Measurements from ENCODE around the gene OSBPL1A. TPM values are rescaled to one million over a fixed set of nuclear protein-coding genes. Genes with fewer than 3 reads are reported as not detected.

The OSBPL1A gene
- total RNA-seq, 2 donors from 2014 or later = 20.7 to 33.0 TPM

DNA sequence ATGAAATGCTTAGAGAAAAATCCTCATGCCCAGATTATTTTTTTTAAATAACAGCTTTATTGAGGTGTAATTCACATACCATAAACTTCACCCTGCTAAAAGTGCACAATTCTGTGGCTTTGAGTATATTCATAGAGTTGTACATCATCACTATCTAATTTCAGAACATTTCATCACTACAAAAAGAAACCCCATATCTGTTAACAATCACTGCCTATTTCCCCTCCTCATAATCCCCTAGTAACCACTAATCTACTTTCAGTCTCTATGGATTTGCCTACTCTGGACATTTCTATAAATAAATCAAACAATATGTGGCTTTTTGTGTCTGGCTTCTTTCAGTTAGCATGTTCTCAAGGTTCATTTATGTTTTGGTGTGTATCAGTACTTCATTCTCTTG is 51.4 kb downstream of the OSBPL1A start:
- no peak overlapping the region for H3K4me3 ChIP-seq
- no peak overlapping the region for H3K9ac ChIP-seq (ENCODE audit: low read depth in 2 of 2, low read length in 2 of 2)
- H3K27me3 ChIP-seq = no peaks in the 10 kb centered on the region
- H3K36me3 ChIP-seq = no peaks in the 10 kb centered on the region
- TF ChIP-seq, protein P1, sequence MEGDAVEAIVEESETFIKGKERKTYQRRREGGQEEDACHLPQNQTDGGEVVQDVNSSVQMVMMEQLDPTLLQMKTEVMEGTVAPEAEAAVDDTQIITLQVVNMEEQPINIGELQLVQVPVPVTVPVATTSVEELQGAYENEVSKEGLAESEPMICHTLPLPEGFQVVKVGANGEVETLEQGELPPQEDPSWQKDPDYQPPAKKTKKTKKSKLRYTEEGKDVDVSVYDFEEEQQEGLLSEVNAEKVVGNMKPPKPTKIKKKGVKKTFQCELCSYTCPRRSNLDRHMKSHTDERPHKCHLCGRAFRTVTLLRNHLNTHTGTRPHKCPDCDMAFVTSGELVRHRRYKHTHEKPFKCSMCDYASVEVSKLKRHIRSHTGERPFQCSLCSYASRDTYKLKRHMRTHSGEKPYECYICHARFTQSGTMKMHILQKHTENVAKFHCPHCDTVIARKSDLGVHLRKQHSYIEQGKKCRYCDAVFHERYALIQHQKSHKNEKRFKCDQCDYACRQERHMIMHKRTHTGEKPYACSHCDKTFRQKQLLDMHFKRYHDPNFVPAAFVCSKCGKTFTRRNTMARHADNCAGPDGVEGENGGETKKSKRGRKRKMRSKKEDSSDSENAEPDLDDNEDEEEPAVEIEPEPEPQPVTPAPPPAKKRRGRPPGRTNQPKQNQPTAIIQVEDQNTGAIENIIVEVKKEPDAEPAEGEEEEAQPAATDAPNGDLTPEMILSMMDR (IDR thresholded peaks at IDR 0.05) = no peak
- H3K27ac ChIP-seq = no peak overlapping the region
- DNase-seq = no peak
- H3K9me3 ChIP-seq = no peaks in the 10 kb centered on the region
- intact Hi-C loops (cut with DNase I) = no loop called here
- H3K4me1 ChIP-seq = no peaks in the 10 kb centered on the region

DNA sequence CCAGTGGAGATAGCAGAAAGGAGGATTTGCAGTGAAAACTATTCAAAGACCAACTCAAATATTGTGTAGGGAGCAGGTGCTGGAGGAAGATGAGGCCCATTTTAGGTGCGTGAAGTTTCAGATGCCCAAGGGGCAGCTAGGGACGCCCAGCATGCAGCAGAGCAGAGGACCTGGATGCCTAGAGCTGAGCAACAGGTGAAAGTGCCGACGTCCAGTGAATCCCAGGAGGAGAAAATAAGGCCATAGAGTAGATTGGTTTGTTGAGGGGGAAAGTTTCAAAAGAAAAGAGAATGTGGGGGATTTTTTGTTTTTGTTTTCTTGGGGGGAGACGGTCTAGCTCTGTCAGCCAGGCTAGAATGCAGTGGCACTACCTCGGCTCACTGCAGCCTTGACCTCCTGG is 53.1 kb downstream of the OSBPL1A start:
- H3K4me1 ChIP-seq = no peaks in the 10 kb centered on the region
- intact Hi-C loops (cut with DNase I) = no loop called here

DNA sequence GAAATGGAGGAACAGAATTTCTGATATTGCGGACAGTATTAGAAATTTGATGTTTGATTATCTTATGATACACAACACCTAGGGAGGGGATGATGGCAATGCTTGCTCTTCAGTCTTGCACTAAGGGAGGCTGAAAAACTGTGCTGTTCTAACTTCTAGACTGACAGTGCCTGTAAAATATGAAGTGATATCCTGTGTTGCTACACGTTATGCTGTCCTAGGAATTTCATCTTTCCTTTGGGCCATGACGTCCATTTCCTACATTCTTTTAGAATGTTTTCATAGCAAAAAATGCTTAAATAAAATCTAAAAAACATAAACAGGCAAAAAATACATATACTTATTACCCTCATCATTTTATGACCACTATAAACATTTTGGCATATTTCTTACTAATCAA is 55.3 kb downstream of the OSBPL1A start:
- no peaks in the 10 kb centered on the region for H3K36me3 ChIP-seq
- H3K9ac ChIP-seq (ENCODE audit: low read depth in 2 of 2, low read length in 2 of 2) = no peak overlapping the region
- TF ChIP-seq, protein P1 (IDR thresholded peaks at IDR 0.05) = no peak
- DNase-seq = no peak
- no peaks in the 10 kb centered on the region for H3K27me3 ChIP-seq
- no peak overlapping the region for H3K4me3 ChIP-seq
- intact Hi-C loops (cut with DNase I) = no loop called here
- H3K4me1 ChIP-seq = no peaks in the 10 kb centered on the region
- H3K27ac ChIP-seq = no peak overlapping the region
- H3K9me3 ChIP-seq = no peaks in the 10 kb centered on the region

More for the DNA sequence above, 53.1 kb downstream of the OSBPL1A start:
- Histone ChIP-seq H3K27me3 (no peaks in the 10 kb centered on the region), H3K36me3 (no peaks in the 10 kb centered on the region), H3K9ac (ENCODE audit: low read depth in 2 of 2, low read length in 2 of 2) (no peak overlapping the region), H3K4me3 (no peak overlapping the region), H3K27ac (no peak overlapping the region), H3K9me3 (no peaks in the 10 kb centered on the region)
- DNase-seq = no peak
- TF ChIP-seq, protein P1 (IDR thresholded peaks at IDR 0.05) = no peak

DNA sequence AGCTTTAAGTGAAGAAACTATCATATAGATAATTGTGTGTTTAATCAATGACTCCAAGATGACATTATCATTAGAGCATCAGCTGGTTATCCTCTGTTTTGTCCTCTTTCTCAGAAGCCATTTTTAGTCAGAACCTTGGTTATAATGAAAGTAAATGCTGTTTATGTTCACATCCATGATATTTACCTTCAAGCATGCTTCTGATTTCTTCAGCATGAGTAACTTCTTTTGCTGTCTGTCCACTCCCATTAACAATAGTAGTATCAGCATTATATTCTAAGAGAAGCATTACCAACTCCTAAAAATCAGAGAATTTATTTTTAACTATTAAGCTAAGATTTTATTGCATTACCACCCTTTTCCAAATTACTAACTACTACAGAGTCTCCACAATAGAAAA is 56.3 kb downstream of the OSBPL1A start:
- Histone ChIP-seq H3K4me3 (no peak overlapping the region), H3K36me3 (no peaks in the 10 kb centered on the region), H3K27me3 (no peaks in the 10 kb centered on the region), H3K4me1 (no peaks in the 10 kb centered on the region), H3K27ac (no peak overlapping the region), H3K9ac (ENCODE audit: low read depth in 2 of 2, low read length in 2 of 2) (no peak overlapping the region), H3K9me3 (no peaks in the 10 kb centered on the region)
- TF ChIP-seq, protein P1 (IDR thresholded peaks at IDR 0.05) = no peak
- no peak for DNase-seq
- intact Hi-C loops (cut with DNase I) = no loop called here

DNA sequence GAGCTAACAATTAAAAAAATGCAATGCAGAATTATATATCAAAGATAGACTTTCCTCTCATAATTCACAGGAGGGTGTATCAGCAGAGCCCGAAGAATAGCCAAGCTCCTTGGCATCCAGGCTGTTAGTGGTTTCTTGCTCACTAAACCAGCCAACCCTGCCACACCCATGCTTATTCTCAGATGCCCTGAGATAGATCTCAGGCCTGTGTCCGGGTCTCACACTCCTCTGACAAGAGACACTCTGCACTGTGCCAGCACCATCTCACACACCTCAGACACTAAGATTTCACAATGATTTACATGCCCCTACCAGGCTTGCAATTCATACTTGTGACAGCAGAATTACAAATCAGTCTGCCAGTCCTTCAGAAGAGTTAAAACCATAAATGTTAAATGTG is 64.5 kb downstream of the OSBPL1A start:
- no peak for DNase-seq
- Histone ChIP-seq H3K27ac (no peak overlapping the region), H3K4me3 (no peak overlapping the region), H3K36me3 (no peaks in the 10 kb centered on the region), H3K9ac (ENCODE audit: low read depth in 2 of 2, low read length in 2 of 2) (no peak overlapping the region), H3K27me3 (no peaks in the 10 kb centered on the region), H3K4me1 (no peaks in the 10 kb centered on the region), H3K9me3 (no peaks in the 10 kb centered on the region)
- TF ChIP-seq, protein P1 (IDR thresholded peaks at IDR 0.05) = no peak
- intact Hi-C loops (cut with DNase I) = no loop called here

DNA sequence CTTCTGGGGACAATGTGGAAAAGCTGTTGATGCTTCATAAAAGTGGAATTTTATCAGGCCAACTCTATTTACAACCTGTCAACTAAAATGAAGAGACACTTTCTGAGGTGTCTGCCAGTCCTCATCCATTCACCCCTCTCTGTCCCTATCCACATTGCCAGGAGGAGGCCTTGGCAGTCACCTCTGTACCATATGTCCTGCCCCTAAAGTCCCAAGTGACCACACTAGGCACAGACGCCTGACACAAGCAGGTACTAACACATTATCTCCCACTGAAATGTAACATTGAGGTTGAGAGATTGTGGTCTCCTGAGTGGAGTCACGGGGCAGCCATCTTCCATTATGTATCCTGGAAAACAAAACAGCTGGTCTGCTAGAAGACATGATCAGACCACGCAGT is 71.4 kb downstream of the OSBPL1A start:
- Histone ChIP-seq H3K4me1 (no peaks in the 10 kb centered on the region), H3K27me3 (no peaks in the 10 kb centered on the region), H3K27ac (no peak overlapping the region), H3K4me3 (no peak overlapping the region), H3K9me3 (no peaks in the 10 kb centered on the region), H3K9ac (ENCODE audit: low read depth in 2 of 2, low read length in 2 of 2) (no peak overlapping the region), H3K36me3 (no peaks in the 10 kb centered on the region)
- intact Hi-C loops (cut with DNase I) = no loop called here
- DNase-seq = no peak
- TF ChIP-seq, protein P1 (IDR thresholded peaks at IDR 0.05) = no peak

All from colonic mucosa (tissue), 4 donors.